Activated T-cell treated with anti-CD3 and anti-CD28 coated beads, Interleukin-2, amount 50 U/mL, for 72 hours (primary cell): Measurements from ENCODE around the gene CDKAL1. TPM values are rescaled to one million over a fixed set of nuclear protein-coding genes. Genes with fewer than 3 reads are reported as not detected.

ENCODE experiments used
- ATAC-seq, 2 donors: fragments of 150-1000 bp; cut with Tn5 transposase; replicated peaks in 1 of 2; 2 replicates each; pipeline ENCODE4 v1.10.0; 2021; ENCODE audit warnings: moderate library complexity in 2 of 2, mild to moderate bottlenecking in 1 of 2
- DNase-seq, 2 donors: peaks; one replicate each; pipeline ENCODE4 v3.0.0; 2021 to 2022; ENCODE audit warnings: mixed read lengths in 1 of 2
- H3K27ac Mint-ChIP-seq: one replicate; pipeline ENCODE4 v1.8.0; 2022; ENCODE audit warnings: mild to moderate bottlenecking, moderate library complexity, mixed read lengths
- H3K27me3 Mint-ChIP-seq: one replicate; pipeline ENCODE4 v1.8.0; 2022; ENCODE audit warnings: low read depth, mixed read lengths
- H3K36me3 Mint-ChIP-seq, 2 donors: one replicate each; pipeline ENCODE4 v1.8.0; 2022; ENCODE audit warnings: mixed read lengths in 2 of 2, mild to moderate bottlenecking in 1 of 2; ENCODE audit not compliant: insufficient read depth in 2 of 2
- H3K4me1 Mint-ChIP-seq: one replicate; pipeline ENCODE4 v1.8.0; 2022; ENCODE audit warnings: low read depth, mixed read lengths
- H3K4me3 Mint-ChIP-seq, 2 donors: one replicate each; pipeline ENCODE4 v1.8.0; 2022; ENCODE audit warnings: mild to moderate bottlenecking in 2 of 2, mixed read lengths in 2 of 2, moderate library complexity in 2 of 2
- H3K9me3 Mint-ChIP-seq, 2 donors: one replicate each; pipeline ENCODE4 v1.8.0; 2022; ENCODE audit warnings: mixed read lengths in 2 of 2
- total RNA-seq, 2 donors: library from RNA; stranded (reverse); gene quantifications; one replicate each; pipeline ENCODE4 v1.2.3, GENCODE V29; 2022

Gene CDKAL1
- total RNA-seq, 2 donors from 2014 or later: 25.9 to 29.8 TPM

- no peak for DNase-seq
- no peak overlapping the region for H3K4me3 Mint-ChIP-seq
- ATAC-seq: no peak
- peaks cover 58% of the 10 kb centered on the region for H3K4me1 Mint-ChIP-seq
- no peaks in the 10 kb centered on the region for H3K27me3 Mint-ChIP-seq
- no peak overlapping the region for H3K27ac Mint-ChIP-seq
- H3K9me3 Mint-ChIP-seq: no peaks in the 10 kb centered on the region
- H3K36me3 Mint-ChIP-seq: no peaks in the 10 kb centered on the region
These were observed 168.8 kb downstream of the CDKAL1 start for GRCh38 chr6:20703049-20703448.

GRCh38 chr6:20704325-20705025 lies 170.2 kb downstream of the CDKAL1 start:
- no peak overlapping the region for H3K27ac Mint-ChIP-seq
- H3K4me1 Mint-ChIP-seq: peaks cover 59% of the 10 kb centered on the region
- H3K9me3 Mint-ChIP-seq: no peaks in the 10 kb centered on the region
- DNase-seq: no peak
- ATAC-seq: no peak
- H3K27me3 Mint-ChIP-seq: no peaks in the 10 kb centered on the region
- H3K36me3 Mint-ChIP-seq: no peaks in the 10 kb centered on the region
- no peak overlapping the region for H3K4me3 Mint-ChIP-seq

GRCh38 chr6:20705741-20706140 lies 171.5 kb downstream of the CDKAL1 start:
- peaks cover 65% of the 10 kb centered on the region for H3K4me1 Mint-ChIP-seq
- H3K36me3 Mint-ChIP-seq: no peaks in the 10 kb centered on the region
- H3K4me3 Mint-ChIP-seq: no peak overlapping the region
- H3K9me3 Mint-ChIP-seq: no peaks in the 10 kb centered on the region
- H3K27me3 Mint-ChIP-seq: no peaks in the 10 kb centered on the region
- ATAC-seq: peak; percentile 79 to 81
- DNase-seq: peak; percentile 24 to 28
- H3K27ac Mint-ChIP-seq: no peak overlapping the region

DNA sequence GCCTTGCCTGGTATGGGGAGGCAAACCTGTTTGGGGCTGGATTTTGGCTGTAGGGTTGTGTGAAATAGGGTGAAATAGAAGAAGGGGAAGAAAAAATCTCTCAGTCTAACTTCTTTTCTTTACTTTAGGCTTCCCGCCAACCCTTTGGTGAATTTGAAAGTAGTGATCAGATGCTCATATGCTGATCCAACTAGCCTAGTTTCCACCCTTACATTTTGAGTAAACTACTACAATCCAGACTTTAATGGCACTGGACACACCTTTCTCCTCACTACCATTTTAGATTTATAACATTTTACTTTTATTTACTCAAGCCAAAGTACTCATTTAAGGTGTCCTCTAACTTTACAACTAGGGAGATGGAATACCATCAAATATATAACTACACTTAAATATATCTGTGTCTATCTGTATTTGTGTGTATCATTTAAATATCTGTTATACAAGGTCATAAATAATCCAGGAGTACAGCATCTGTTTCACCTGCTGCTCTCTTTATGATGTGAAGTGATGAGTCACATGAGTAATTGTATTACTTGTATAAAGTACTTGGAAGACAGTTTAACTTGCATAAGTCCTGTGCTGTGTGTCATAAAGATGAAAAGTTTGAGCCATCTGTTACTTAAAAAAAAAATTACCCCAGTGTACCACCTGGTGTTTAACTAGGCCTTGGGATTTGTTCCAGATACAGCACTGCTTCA lies 172.1 kb downstream of the CDKAL1 start:
- Mint-ChIP-seq H3K4me3 (no peak overlapping the region), H3K9me3 (no peaks in the 10 kb centered on the region), H3K27me3 (no peaks in the 10 kb centered on the region), H3K36me3 (no peaks in the 10 kb centered on the region), H3K4me1 (peaks cover 66% of the 10 kb centered on the region), H3K27ac (peak overlapping the region; percentile 82)
- ATAC-seq (peak; percentile 55 to 75), DNase-seq (no peak)

DNA sequence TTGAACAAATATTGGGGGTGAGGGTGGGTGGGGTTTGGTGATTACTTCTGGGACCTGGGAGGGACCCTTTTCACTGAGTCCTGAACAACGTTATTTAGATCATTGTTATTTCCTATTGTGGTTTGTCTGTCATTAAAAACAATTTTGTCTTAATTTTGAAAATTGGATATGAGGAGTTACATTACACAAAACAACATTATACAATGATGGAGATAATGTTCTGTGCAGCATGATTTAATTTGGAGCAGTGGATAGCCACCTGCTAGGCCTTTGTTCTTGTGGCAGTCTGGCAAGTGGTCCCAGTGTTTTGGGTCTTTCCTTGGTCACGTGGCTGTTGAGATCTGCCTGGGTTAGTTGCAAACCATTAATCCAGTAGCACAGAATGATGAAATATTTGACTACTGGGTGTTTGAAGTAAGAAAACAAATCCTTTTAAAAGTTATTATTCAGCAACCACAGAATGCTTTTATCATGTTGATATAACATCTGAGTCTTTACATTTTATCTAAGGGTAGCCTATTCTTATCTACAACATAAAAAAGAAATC lies 172.8 kb downstream of the CDKAL1 start:
- Mint-ChIP-seq H3K4me1 (peaks cover 66% of the 10 kb centered on the region), H3K36me3 (no peaks in the 10 kb centered on the region), H3K4me3 (no peak overlapping the region), H3K27me3 (no peaks in the 10 kb centered on the region), H3K27ac (no peak overlapping the region), H3K9me3 (no peaks in the 10 kb centered on the region)
- DNase-seq (no peak), ATAC-seq (no peak)

DNA sequence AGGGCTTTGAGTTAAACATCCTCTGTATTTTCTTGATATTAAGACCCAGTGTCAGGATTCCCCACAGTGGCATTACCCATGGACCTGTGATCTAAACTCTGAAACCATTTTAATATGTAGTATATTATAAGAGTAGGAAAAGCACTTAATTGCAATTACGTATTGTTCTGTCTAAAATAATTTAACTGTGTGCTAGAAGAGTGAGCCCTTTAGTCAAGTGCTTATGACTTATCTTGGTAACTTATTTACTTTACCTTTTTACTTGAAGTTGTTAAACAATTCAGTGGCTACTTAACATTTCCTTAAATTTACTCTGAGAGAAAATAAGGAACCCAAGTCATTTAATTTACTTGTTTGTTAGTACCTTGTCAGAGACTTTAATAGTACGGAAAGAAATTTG lies 173.6 kb downstream of the CDKAL1 start:
- Mint-ChIP-seq H3K9me3 (no peaks in the 10 kb centered on the region), H3K27me3 (no peaks in the 10 kb centered on the region), H3K4me3 (no peak overlapping the region), H3K27ac (no peak overlapping the region), H3K4me1 (peaks cover 64% of the 10 kb centered on the region), H3K36me3 (no peaks in the 10 kb centered on the region)
- DNase-seq: no peak
- no peak for ATAC-seq

DNA sequence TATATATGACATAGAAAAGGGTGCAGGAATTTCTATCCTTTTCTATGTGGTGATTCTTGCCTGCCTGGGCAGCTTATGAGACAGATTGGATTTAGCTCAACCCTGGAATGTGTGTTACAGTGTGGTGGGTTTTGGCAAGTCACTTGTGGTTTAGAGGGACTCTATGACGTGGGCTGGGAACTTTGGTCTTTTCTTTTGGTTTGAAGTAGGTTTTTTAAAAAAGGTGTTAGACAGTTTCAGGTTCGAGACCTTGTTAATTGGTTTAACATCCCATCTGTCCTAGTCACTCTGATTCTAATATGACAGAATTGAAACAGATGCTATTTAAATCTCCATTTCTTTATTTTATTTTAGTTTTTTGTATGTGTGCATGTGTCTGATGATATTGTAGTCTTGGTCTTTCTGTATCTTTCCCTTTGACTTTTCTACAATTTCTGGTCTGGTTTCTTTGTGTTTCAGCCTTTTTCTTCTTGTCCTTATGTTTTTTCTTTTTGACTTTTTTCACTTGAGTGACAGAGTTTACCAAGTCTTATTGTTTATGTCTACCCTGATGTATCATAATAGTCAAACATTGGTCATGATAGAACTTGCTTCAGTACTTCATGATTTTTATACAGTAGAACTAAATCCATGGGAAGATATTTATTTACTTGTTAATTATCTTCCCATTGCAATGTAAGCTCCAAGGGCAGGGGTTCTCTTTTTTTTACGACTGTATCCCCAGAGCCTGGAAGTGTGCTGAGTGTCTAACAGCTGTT lies 174.3 kb downstream of the CDKAL1 start:
- H3K4me3 Mint-ChIP-seq: peak overlapping the region in 1 of 2 donors; percentile 44
- no peaks in the 10 kb centered on the region for H3K27me3 Mint-ChIP-seq
- peak overlapping the region; percentile 0 for H3K27ac Mint-ChIP-seq
- no peaks in the 10 kb centered on the region for H3K9me3 Mint-ChIP-seq
- peak; percentile 52 to 73 for ATAC-seq
- peaks cover 63% of the 10 kb centered on the region for H3K4me1 Mint-ChIP-seq
- DNase-seq: peak; percentile 35 to 39
- H3K36me3 Mint-ChIP-seq: no peaks in the 10 kb centered on the region

DNA sequence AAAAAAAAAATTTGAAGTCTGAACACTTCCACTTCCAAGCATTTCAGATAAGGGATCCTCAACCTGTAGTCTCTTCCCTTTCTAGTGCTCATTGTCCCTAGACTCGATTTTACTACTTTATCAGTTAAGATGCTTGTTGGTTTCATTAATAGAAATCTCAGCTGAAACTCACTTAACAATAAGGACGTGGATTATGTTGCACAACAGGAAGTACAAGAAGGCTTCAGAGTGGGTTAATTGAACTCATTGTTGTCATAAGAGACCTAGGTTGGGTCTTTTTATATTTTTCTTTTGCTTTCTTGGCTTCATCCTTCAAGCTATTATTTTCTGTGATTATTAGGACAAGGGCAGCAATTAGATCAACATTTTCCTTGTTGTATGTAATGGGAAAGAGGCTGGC lies 175.2 kb downstream of the CDKAL1 start:
- Mint-ChIP-seq H3K4me1 (peaks cover 57% of the 10 kb centered on the region), H3K36me3 (no peaks in the 10 kb centered on the region), H3K27ac (no peak overlapping the region), H3K27me3 (no peaks in the 10 kb centered on the region), H3K9me3 (no peaks in the 10 kb centered on the region), H3K4me3 (no peak overlapping the region)
- ATAC-seq (no peak), DNase-seq (no peak)

GRCh38 chr6:20710341-20710740 lies 176.1 kb downstream of the CDKAL1 start:
- peaks cover 52% of the 10 kb centered on the region for H3K4me1 Mint-ChIP-seq
- H3K9me3 Mint-ChIP-seq: no peaks in the 10 kb centered on the region
- no peaks in the 10 kb centered on the region for H3K27me3 Mint-ChIP-seq
- no peak for ATAC-seq
- H3K4me3 Mint-ChIP-seq: no peak overlapping the region
- H3K36me3 Mint-ChIP-seq: no peaks in the 10 kb centered on the region
- H3K27ac Mint-ChIP-seq: no peak overlapping the region
- no peak for DNase-seq

- no peak for DNase-seq
- no peaks in the 10 kb centered on the region for H3K9me3 Mint-ChIP-seq
- H3K27me3 Mint-ChIP-seq: no peaks in the 10 kb centered on the region
- H3K4me3 Mint-ChIP-seq: no peak overlapping the region
- ATAC-seq: peak in 1 of 2 donors; percentile 50
- H3K4me1 Mint-ChIP-seq: peaks cover 40% of the 10 kb centered on the region
- H3K36me3 Mint-ChIP-seq: no peaks in the 10 kb centered on the region
- peak overlapping the region; percentile 68 for H3K27ac Mint-ChIP-seq
These were observed 177.3 kb downstream of the CDKAL1 start for GRCh38 chr6:20711518-20711917.

DNA sequence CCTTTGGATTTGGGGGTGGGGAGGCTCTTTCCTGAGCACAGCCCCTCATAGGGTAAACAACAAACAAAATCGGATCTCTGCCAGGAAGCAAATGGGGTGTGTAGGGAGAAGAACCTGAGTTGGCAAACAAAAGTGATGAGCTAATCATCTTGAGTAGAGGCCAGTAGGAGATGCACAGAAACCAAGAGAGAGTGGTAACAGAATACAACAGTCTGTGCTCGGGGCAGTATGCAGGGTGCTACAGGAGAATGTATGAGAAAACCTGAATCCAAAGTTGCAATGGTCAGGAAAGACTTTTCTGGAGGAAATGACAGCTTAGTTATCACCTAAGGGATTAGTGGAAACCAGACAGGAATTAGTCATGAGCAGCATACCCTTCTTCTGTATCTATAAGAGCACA lies 177.8 kb downstream of the CDKAL1 start:
- no peaks in the 10 kb centered on the region for H3K9me3 Mint-ChIP-seq

DNA sequence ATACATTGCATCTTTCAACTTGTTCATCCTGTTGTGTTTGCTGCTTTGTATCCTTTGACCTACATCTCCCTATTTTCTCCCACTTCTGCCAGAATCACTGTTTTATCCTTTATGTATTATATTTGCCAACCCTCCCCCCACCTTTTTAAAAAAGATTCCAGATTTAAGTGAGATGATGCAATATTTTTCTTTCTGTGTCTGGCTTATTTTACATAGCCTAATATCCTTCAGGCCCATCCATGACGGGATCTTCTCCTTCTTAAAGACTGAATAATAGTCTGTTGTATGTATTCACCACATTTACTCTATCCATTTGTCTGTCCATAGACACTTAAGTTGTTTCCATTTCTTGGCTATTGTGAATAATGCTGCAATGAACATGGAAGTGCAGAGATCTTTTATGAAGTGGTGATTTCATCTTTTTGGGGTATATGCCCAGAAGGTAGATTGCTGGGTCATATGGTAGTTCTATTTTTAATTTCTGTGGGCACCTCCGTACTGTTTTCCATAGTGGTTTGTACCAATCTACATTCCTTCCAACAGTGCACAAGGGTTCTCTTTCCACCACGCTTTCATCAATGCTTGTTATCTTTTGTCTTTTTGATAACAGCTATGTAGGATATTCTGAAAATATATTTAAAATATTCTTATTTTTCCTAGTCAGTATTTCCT lies 181.0 kb downstream of the CDKAL1 start:
- Mint-ChIP-seq H3K27me3 (no peaks in the 10 kb centered on the region), H3K9me3 (no peaks in the 10 kb centered on the region), H3K36me3 (no peaks in the 10 kb centered on the region), H3K4me3 (no peak overlapping the region), H3K4me1 (peaks cover 14% of the 10 kb centered on the region), H3K27ac (no peak overlapping the region)
- ATAC-seq (no peak), DNase-seq (no peak)

More for the DNA sequence above, 177.8 kb downstream of the CDKAL1 start:
- peak overlapping the region; percentile 56 for H3K27ac Mint-ChIP-seq
- H3K4me1 Mint-ChIP-seq: peaks cover 37% of the 10 kb centered on the region
- no peak overlapping the region for H3K4me3 Mint-ChIP-seq
- DNase-seq (no peak), ATAC-seq (peak in 1 of 2 donors; percentile 14)
- H3K27me3 Mint-ChIP-seq: no peaks in the 10 kb centered on the region
- no peaks in the 10 kb centered on the region for H3K36me3 Mint-ChIP-seq
